Activated T-helper 17 cell treated with anti-CD3 and anti-CD28 coated beads, Interleukin-2, amount 50 U/mL, for 72 hours (primary cell): ENCODE results near the gene SKI. TPM values are rescaled to one million over a fixed set of nuclear protein-coding genes. Genes with fewer than 3 reads are reported as not detected.

Experiments used
- ATAC-seq: fragments of 150-1000 bp; cut with Tn5 transposase; replicated peaks from 2 replicates; pipeline ENCODE4 v1.10.0; 2021; ENCODE audit warnings: mild to moderate bottlenecking, moderate library complexity
- H3K27ac Mint-ChIP-seq: one replicate; pipeline ENCODE4 v1.8.0; 2022; ENCODE audit warnings: mixed read lengths
- H3K27me3 Mint-ChIP-seq: one replicate; pipeline ENCODE4 v1.8.0; 2022; ENCODE audit warnings: mixed read lengths
- H3K36me3 Mint-ChIP-seq: one replicate; pipeline ENCODE4 v1.8.0; 2022; ENCODE audit warnings: low read depth, mild to moderate bottlenecking, mixed read lengths
- H3K4me1 Mint-ChIP-seq: one replicate; pipeline ENCODE4 v1.8.0; 2022; ENCODE audit warnings: mixed read lengths
- H3K4me3 Mint-ChIP-seq: one replicate; pipeline ENCODE4 v1.8.0; 2022; ENCODE audit warnings: mild to moderate bottlenecking, mixed read lengths
- H3K9me3 Mint-ChIP-seq: one replicate; pipeline ENCODE4 v1.8.0; 2022; ENCODE audit warnings: mixed read lengths
- total RNA-seq, 2 donors: library from RNA; stranded (reverse); gene quantifications; one replicate each; pipeline ENCODE4 v1.2.3, GENCODE V29; 2022

SKI gene
- total RNA-seq, 2 donors from 2014 or later = 39.5 to 52.1 TPM

- H3K9me3 Mint-ChIP-seq = no peaks in the 10 kb centered on the region
- peaks cover 7% of the 10 kb centered on the region for H3K4me1 Mint-ChIP-seq
- no peak overlapping the region for H3K27ac Mint-ChIP-seq
- H3K4me3 Mint-ChIP-seq = no peak overlapping the region
- H3K27me3 Mint-ChIP-seq = no peaks in the 10 kb centered on the region
- no peak for ATAC-seq
- no peaks in the 10 kb centered on the region for H3K36me3 Mint-ChIP-seq
Observed at GRCh38 chr1:2282556-2283270, 54.6 kb downstream of the SKI start.

- no peaks in the 10 kb centered on the region for H3K36me3 Mint-ChIP-seq
- H3K4me3 Mint-ChIP-seq = no peak overlapping the region
- ATAC-seq = no peak
- H3K4me1 Mint-ChIP-seq = peaks cover 10% of the 10 kb centered on the region
- H3K9me3 Mint-ChIP-seq = no peaks in the 10 kb centered on the region
- no peak overlapping the region for H3K27ac Mint-ChIP-seq
- no peaks in the 10 kb centered on the region for H3K27me3 Mint-ChIP-seq
Observed at GRCh38 chr1:2283371-2283990, 55.4 kb downstream of the SKI start.

- Mint-ChIP-seq H3K9me3 (no peaks in the 10 kb centered on the region), H3K4me3 (no peak overlapping the region), H3K36me3 (no peaks in the 10 kb centered on the region), H3K4me1 (peaks cover 12% of the 10 kb centered on the region), H3K27ac (no peak overlapping the region), H3K27me3 (no peaks in the 10 kb centered on the region)
- no peak for ATAC-seq
Observed at GRCh38 chr1:2283991-2284895, 56.1 kb downstream of the SKI start.

GRCh38 chr1:2284932-2285331 is 56.8 kb downstream of the SKI start:
- Mint-ChIP-seq H3K4me1 (peaks cover 16% of the 10 kb centered on the region), H3K4me3 (no peak overlapping the region), H3K27ac (no peak overlapping the region), H3K36me3 (no peaks in the 10 kb centered on the region), H3K9me3 (no peaks in the 10 kb centered on the region), H3K27me3 (no peaks in the 10 kb centered on the region)
- no peak for ATAC-seq

GRCh38 chr1:2286923-2287322 is 58.8 kb downstream of the SKI start:
- H3K27ac Mint-ChIP-seq = no peak overlapping the region
- H3K4me1 Mint-ChIP-seq = peaks cover 30% of the 10 kb centered on the region
- peak overlapping the region; percentile 13 for H3K4me3 Mint-ChIP-seq
- no peak for ATAC-seq
- no peaks in the 10 kb centered on the region for H3K27me3 Mint-ChIP-seq
- H3K36me3 Mint-ChIP-seq = peaks cover 8% of the 10 kb centered on the region
- no peaks in the 10 kb centered on the region for H3K9me3 Mint-ChIP-seq

- H3K27me3 Mint-ChIP-seq = no peaks in the 10 kb centered on the region
- peaks cover 30% of the 10 kb centered on the region for H3K4me1 Mint-ChIP-seq
- no peaks in the 10 kb centered on the region for H3K9me3 Mint-ChIP-seq
- peak overlapping the region; percentile 52 for H3K27ac Mint-ChIP-seq
- no peak for ATAC-seq
- H3K36me3 Mint-ChIP-seq = peaks cover 8% of the 10 kb centered on the region
- peak overlapping the region; percentile 85 for H3K4me3 Mint-ChIP-seq
Observed at GRCh38 chr1:2287649-2288048, 59.5 kb downstream of the SKI start.

- ATAC-seq = no peak
- peaks cover 32% of the 10 kb centered on the region for H3K4me1 Mint-ChIP-seq
- peak overlapping the region; percentile 85 for H3K4me3 Mint-ChIP-seq
- H3K36me3 Mint-ChIP-seq = peaks cover 8% of the 10 kb centered on the region
- peak overlapping the region; percentile 52 for H3K27ac Mint-ChIP-seq
- no peaks in the 10 kb centered on the region for H3K27me3 Mint-ChIP-seq
- H3K9me3 Mint-ChIP-seq = no peaks in the 10 kb centered on the region
Observed at GRCh38 chr1:2288311-2288710, 60.2 kb downstream of the SKI start.

- no peak for ATAC-seq
- no peaks in the 10 kb centered on the region for H3K27me3 Mint-ChIP-seq
Observed at GRCh38 chr1:2288816-2289536, 60.9 kb downstream of the SKI start.

GRCh38 chr1:2289607-2290006 is 61.5 kb downstream of the SKI start:
- H3K27me3 Mint-ChIP-seq = no peaks in the 10 kb centered on the region
- H3K9me3 Mint-ChIP-seq = no peaks in the 10 kb centered on the region
- H3K4me3 Mint-ChIP-seq = peak overlapping the region; percentile 85
- peak overlapping the region; percentile 98 for H3K27ac Mint-ChIP-seq
- H3K36me3 Mint-ChIP-seq = peaks cover 8% of the 10 kb centered on the region
- H3K4me1 Mint-ChIP-seq = peaks cover 39% of the 10 kb centered on the region
- ATAC-seq = no peak

More at GRCh38 chr1:2288816-2289536, 60.9 kb downstream of the SKI start:
- H3K36me3 Mint-ChIP-seq = peaks cover 8% of the 10 kb centered on the region
- H3K4me1 Mint-ChIP-seq = peaks cover 39% of the 10 kb centered on the region
- H3K4me3 Mint-ChIP-seq = peak overlapping the region; percentile 85
- H3K9me3 Mint-ChIP-seq = no peaks in the 10 kb centered on the region
- H3K27ac Mint-ChIP-seq = peak overlapping the region; percentile 52

GRCh38 chr1:2290171-2290578 is 62.1 kb downstream of the SKI start:
- H3K27me3 Mint-ChIP-seq = no peaks in the 10 kb centered on the region

GRCh38 chr1:2290595-2291510 is 62.7 kb downstream of the SKI start:
- H3K9me3 Mint-ChIP-seq = no peaks in the 10 kb centered on the region
- no peaks in the 10 kb centered on the region for H3K27me3 Mint-ChIP-seq
- H3K4me3 Mint-ChIP-seq = peak overlapping the region; percentile 85
- H3K4me1 Mint-ChIP-seq = peaks cover 45% of the 10 kb centered on the region
- ATAC-seq = peak; percentile 92
- H3K27ac Mint-ChIP-seq = peak overlapping the region; percentile 98
- peaks cover 8% of the 10 kb centered on the region for H3K36me3 Mint-ChIP-seq

More at GRCh38 chr1:2290171-2290578, 62.1 kb downstream of the SKI start:
- H3K4me3 Mint-ChIP-seq = peak overlapping the region; percentile 85
- H3K36me3 Mint-ChIP-seq = peaks cover 8% of the 10 kb centered on the region
- H3K27ac Mint-ChIP-seq = peak overlapping the region; percentile 98
- peaks cover 39% of the 10 kb centered on the region for H3K4me1 Mint-ChIP-seq
- peak; percentile 41 for ATAC-seq
- H3K9me3 Mint-ChIP-seq = no peaks in the 10 kb centered on the region

- Mint-ChIP-seq H3K9me3 (no peaks in the 10 kb centered on the region), H3K4me1 (peaks cover 48% of the 10 kb centered on the region), H3K36me3 (peaks cover 12% of the 10 kb centered on the region), H3K27ac (peak overlapping the region; percentile 98), H3K4me3 (peak overlapping the region; percentile 85), H3K27me3 (no peaks in the 10 kb centered on the region)
- no peak for ATAC-seq
Observed at GRCh38 chr1:2291577-2291976, 63.5 kb downstream of the SKI start.

- H3K4me1 Mint-ChIP-seq = peaks cover 46% of the 10 kb centered on the region
- peak overlapping the region; percentile 81 for H3K27ac Mint-ChIP-seq
- ATAC-seq = no peak
- H3K4me3 Mint-ChIP-seq = peak overlapping the region; percentile 85
- H3K9me3 Mint-ChIP-seq = no peaks in the 10 kb centered on the region
- H3K27me3 Mint-ChIP-seq = no peaks in the 10 kb centered on the region
- peaks cover 16% of the 10 kb centered on the region for H3K36me3 Mint-ChIP-seq
Observed at GRCh38 chr1:2292725-2293450, 64.8 kb downstream of the SKI start.
